SK-N-SH (cell line): ENCODE measurements around the gene MAP3K4. TPM values are rescaled to one million over a fixed set of nuclear protein-coding genes. Genes with fewer than 3 reads are reported as not detected.
A peak's percentile ranks its signal among the peaks of the same experiment; 100 is the strongest.

Source experiments
- CTCF ChIA-PET: fragments of 300-600, 350-600 bp; formaldehyde crosslinking; extraction: SDS; loops from one replicate; lab custom pipeline; 2021; lab: Yijun Ruan, JAX
- POLR2A ChIA-PET: fragments of 350-600 bp; sonication (Branson Sonifier 250); formaldehyde crosslinking; extraction: SDS; loops from one replicate; lab custom pipeline; 2020; ENCODE audit warnings: antibody characterized with exemption, inconsistent platforms; lab: Yijun Ruan, JAX
- DNase-seq: peaks from one replicate; pipeline ENCODE4 v3.0.0; 2012
- H2AFZ ChIP-seq: fragments of 200-600 bp; sonication (generic); 2 replicates; pipeline ENCODE4 v1.8.1; 2016; ENCODE audit warnings: antibody characterized with exemption, mild to moderate bottlenecking, low read depth
- H3F3A ChIP-seq: fragments of 200-600 bp; sonication (generic); replicated peaks from 2 replicates; pipeline ENCODE3; 2016; ENCODE audit warnings: antibody characterized with exemption, mild to moderate bottlenecking; ENCODE audit not compliant: insufficient read depth
- H3K27ac ChIP-seq, 2 experiments: fragments of 200-500 bp in 1 of 2; fragments of 200-600 bp in 1 of 2; sonication (Bioruptor generic) in 1 of 2; sonication (generic), shearing (Covaris generic) in 1 of 2; 2 replicates each; pipeline versions ENCODE4 v1.5.1 to v1.6.1; 2014 to 2016; ENCODE audit warnings: low read depth in 2 of 2, inconsistent platforms in 1 of 2, low read length in 1 of 2, mild to moderate bottlenecking in 1 of 2, mixed read lengths in 1 of 2
- H3K27me3 ChIP-seq: fragments of 200-600 bp; sonication (generic), shearing (Covaris generic); 2 replicates; pipeline ENCODE4 v1.6.1; 2016; ENCODE audit warnings: mixed run types; ENCODE audit not compliant: insufficient read depth
- H3K36me3 ChIP-seq, 2 experiments: fragments of 200-500 bp in 1 of 2; fragments of 200-600 bp in 1 of 2; sonication (Bioruptor generic) in 1 of 2; sonication (generic) in 1 of 2; replicated peaks in 1 of 2; 2 replicates each; pipeline versions ENCODE3 to v1.5.1; 2014 to 2016; ENCODE audit warnings: low read length in 1 of 2, mild to moderate bottlenecking in 1 of 2; ENCODE audit not compliant: insufficient read depth in 2 of 2, control insufficient read depth in 1 of 2
- H3K4me1 ChIP-seq, 2 experiments: fragments of 200-500 bp in 1 of 2; fragments of 200-600 bp in 1 of 2; sonication (Bioruptor generic) in 1 of 2; sonication (generic), shearing (Covaris generic) in 1 of 2; 2 replicates each; pipeline versions ENCODE4 v1.5.1 to v1.6.1; 2014 to 2016; ENCODE audit warnings: low read depth in 1 of 2, low read length in 1 of 2, mixed run types in 1 of 2; ENCODE audit not compliant: insufficient read depth in 2 of 2, control insufficient read depth in 1 of 2
- H3K4me2 ChIP-seq: fragments of 200-600 bp; sonication (generic), shearing (Covaris generic); 2 replicates; pipeline ENCODE4 v1.6.1; 2017; ENCODE audit warnings: mixed run types
- H3K4me3 ChIP-seq, 2 experiments: fragments of 200-500 bp in 1 of 2; fragments of 200-600 bp in 1 of 2; sonication (Bioruptor generic) in 1 of 2; sonication (generic), shearing (Covaris generic) in 1 of 2; 2 replicates each; pipeline versions ENCODE4 v1.5.1 to v1.8.1; 2014 to 2016; ENCODE audit warnings: low read depth in 2 of 2, inconsistent platforms in 1 of 2, low read length in 1 of 2, mild to moderate bottlenecking in 1 of 2, mixed read lengths in 1 of 2, moderate library complexity in 1 of 2
- H3K79me2 ChIP-seq: fragments of 200-600 bp; sonication (generic); 2 replicates; pipeline ENCODE4 v1.8.1; 2017; ENCODE audit warnings: mild to moderate bottlenecking; ENCODE audit not compliant: insufficient read depth
- H3K9ac ChIP-seq: fragments of 200-600 bp; sonication (generic); 2 replicates; pipeline ENCODE4 v1.6.1; 2017; ENCODE audit warnings: mixed run types
- H3K9me2 ChIP-seq: fragments of 200-600 bp; sonication (generic); 2 replicates; pipeline ENCODE4 v1.6.1; 2017; ENCODE audit warnings: mixed run types
- H3K9me3 ChIP-seq: fragments of 200-600 bp; sonication (generic); 2 replicates; pipeline ENCODE4 v1.6.1; 2017; ENCODE audit warnings: mixed run types, mild to moderate bottlenecking, moderate library complexity
- H4K20me1 ChIP-seq: fragments of 200-600 bp; sonication (generic); 2 replicates; pipeline ENCODE4 v1.6.1; 2017; ENCODE audit warnings: mild to moderate bottlenecking, mixed run types; ENCODE audit not compliant: insufficient read depth
- CHD2 ChIP-seq: fragments of 150-350 bp; IDR thresholded peaks from 2 replicates; pipeline ENCODE4 v1.6.1; 2018; ENCODE audit warnings: low read length; ENCODE audit not compliant: partially characterized antibody
- FOSL2 ChIP-seq: IDR thresholded peaks from 2 replicates; pipeline ENCODE4 v1.4.0; 2012; ENCODE audit warnings: low read depth, mild to moderate bottlenecking, moderate library complexity, borderline replicate concordance
- FOXJ3 ChIP-seq: sonication (generic); formaldehyde crosslinking; IDR thresholded peaks from 2 replicates; pipeline ENCODE4 v1.5.1; 2020; ENCODE audit warnings: mild to moderate bottlenecking, missing genetic modification reagents
- MAX ChIP-seq: IDR thresholded peaks from 2 replicates; pipeline ENCODE4 v1.4.0; 2012; ENCODE audit warnings: low read depth
- MEF2A ChIP-seq: IDR thresholded peaks from 2 replicates; pipeline ENCODE4 v1.4.0; 2012; ENCODE audit warnings: low read depth, borderline replicate concordance
- MXI1 ChIP-seq: IDR thresholded peaks from 2 replicates; pipeline ENCODE4 v1.6.1; 2012; ENCODE audit warnings: mild to moderate bottlenecking, low read depth, low read length, improper control_type of control experiment
- NFIC ChIP-seq: IDR thresholded peaks from 2 replicates; pipeline ENCODE4 v1.4.0; 2012; ENCODE audit warnings: borderline replicate concordance
- NRF1 ChIP-seq: IDR thresholded peaks from 2 replicates; pipeline ENCODE4 v1.6.1; 2012; ENCODE audit warnings: low read depth, mild to moderate bottlenecking, low read length
- PBX3 ChIP-seq: IDR thresholded peaks from 2 replicates; pipeline ENCODE4; 2012
- POLR2AphosphoS5 ChIP-seq: IDR thresholded peaks from 2 replicates; pipeline ENCODE4 v1.6.1; 2012; ENCODE audit warnings: low read depth, low read length
- RCOR1 ChIP-seq: fragments of 150-350 bp; IDR thresholded peaks from 2 replicates; pipeline ENCODE4 v1.6.1; 2017; ENCODE audit warnings: antibody characterized with exemption, low read length
- REST ChIP-seq: IDR thresholded peaks from 2 replicates; pipeline ENCODE4 v1.6.1; 2012; ENCODE audit warnings: mild to moderate bottlenecking, low read depth, low read length, moderate library complexity
- SIN3A ChIP-seq: IDR thresholded peaks from 2 replicates; pipeline ENCODE4 v1.6.1; 2012; ENCODE audit warnings: low read depth, mild to moderate bottlenecking, low read length, moderate library complexity, borderline replicate concordance
- SMC3 ChIP-seq: IDR thresholded peaks from 2 replicates; pipeline ENCODE4 v1.6.1; 2012; ENCODE audit warnings: low read depth, low read length, improper control_type of control experiment
- TAF1 ChIP-seq: IDR thresholded peaks from 2 replicates; pipeline ENCODE4 v1.6.1; 2012; ENCODE audit warnings: low read depth, mild to moderate bottlenecking, low read length, moderate library complexity, borderline replicate concordance
- TEAD4 ChIP-seq: IDR thresholded peaks from 2 replicates; pipeline ENCODE4 v1.4.0; 2012; ENCODE audit warnings: mild to moderate bottlenecking, borderline replicate concordance; ENCODE audit not compliant: insufficient read depth
- YY1 ChIP-seq: IDR thresholded peaks from 2 replicates; pipeline ENCODE4 v1.4.0; 2012; ENCODE audit warnings: low read depth, mild to moderate bottlenecking
- WGBS: methylation state at CpG from one replicate; pipeline ENCODE4 v1.1.6; 2017; ENCODE audit warnings: low lambda C conversion rate; 5-methylcytosine and 5-hydroxymethylcytosine counted together
- polyA plus RNA-seq, 3 experiments: library from polyadenylated mRNA; depleted of rRNA; stranded (reverse); fragments of >200 nt; gene quantifications; 2 replicates each; pipeline ENCODE4 v1.2.3, GENCODE V29; 2012
- TF ChIP-seq, protein P1 (sequence below): IDR thresholded peaks from 2 replicates; pipeline ENCODE4 v1.4.0; 2012; ENCODE audit warnings: low read depth, borderline replicate concordance

The MAP3K4 gene
- polyA plus RNA-seq, 1 of the 3 experiments (the other 2 are of a cell fraction) = 6.8 TPM

DNA sequence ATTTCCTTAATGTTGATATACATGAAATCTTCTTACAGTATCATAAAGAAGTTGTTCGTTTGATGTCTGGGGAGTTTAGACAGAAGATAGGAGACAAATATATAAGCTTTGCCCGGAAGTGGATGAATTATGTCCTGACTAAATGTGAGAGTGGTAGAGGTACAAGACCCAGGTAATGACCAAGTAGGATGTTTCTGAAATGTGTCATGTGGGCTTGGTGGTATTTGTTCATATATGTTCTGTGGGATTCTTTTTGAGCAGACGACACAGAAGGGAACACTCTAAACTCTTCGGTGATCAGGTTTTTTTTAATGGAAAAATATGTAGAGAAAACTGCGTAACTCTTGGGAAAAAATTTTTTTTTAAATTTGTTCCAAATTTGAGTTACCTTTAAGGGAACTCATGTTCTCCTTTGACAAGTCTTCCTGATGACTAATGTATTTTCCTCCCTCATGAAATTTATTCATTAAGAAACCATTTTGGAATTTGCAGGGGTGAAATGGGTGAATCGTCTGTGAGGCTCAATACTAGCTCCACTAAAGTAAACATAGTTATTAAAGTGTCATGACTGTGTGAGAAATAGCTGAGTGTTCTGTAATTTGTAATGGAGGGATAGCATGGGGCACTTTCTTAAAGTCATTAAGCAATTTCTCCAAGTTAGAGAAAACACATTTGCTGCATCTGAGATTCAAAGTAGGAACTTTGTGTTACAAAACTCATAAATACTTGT lies 100.6 kb downstream of the MAP3K4 start:
- no peaks in the 10 kb centered on the region for H3K27me3 ChIP-seq
- H3K9ac ChIP-seq = no peak overlapping the region
- CTCF ChIA-PET = interaction anchor here (1.0 to 1.8 kb wide), 3 partner anchors 9 to 282 kb away, joined by 3 to 9 read pairs (median 3); no protein-coding TSS in a partner anchor
- POLR2A ChIA-PET = no interaction called here
- H3K36me3 ChIP-seq = peaks cover 68 to 76% of the 10 kb centered on the region in 2 experiments
- no peaks in the 10 kb centered on the region for H3K9me3 ChIP-seq
- DNase-seq = no peak
- no peaks in the 10 kb centered on the region for H3K79me2 ChIP-seq
- no peak overlapping the region for H3K4me2 ChIP-seq
- H3K4me3 ChIP-seq = no peak overlapping the region
- H3F3A ChIP-seq = peaks cover 4% of the 10 kb centered on the region
- H3K9me2 ChIP-seq = no peaks in the 10 kb centered on the region
- H3K27ac ChIP-seq = no peak overlapping the region
- TF ChIP-seq CHD2 (no peak), RCOR1 (no peak), MAX (no peak), YY1 (no peak), PBX3 (no peak), POLR2AphosphoS5 (no peak), MEF2A (no peak), SMC3 (no peak), NRF1 (no peak), FOSL2 (no peak), SIN3A (no peak), NFIC (no peak), TAF1 (no peak)
- TF ChIP-seq, protein P1, sequence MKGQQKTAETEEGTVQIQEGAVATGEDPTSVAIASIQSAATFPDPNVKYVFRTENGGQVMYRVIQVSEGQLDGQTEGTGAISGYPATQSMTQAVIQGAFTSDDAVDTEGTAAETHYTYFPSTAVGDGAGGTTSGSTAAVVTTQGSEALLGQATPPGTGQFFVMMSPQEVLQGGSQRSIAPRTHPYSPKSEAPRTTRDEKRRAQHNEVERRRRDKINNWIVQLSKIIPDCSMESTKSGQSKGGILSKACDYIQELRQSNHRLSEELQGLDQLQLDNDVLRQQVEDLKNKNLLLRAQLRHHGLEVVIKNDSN = no peak
- H4K20me1 ChIP-seq = no peaks in the 10 kb centered on the region
- peaks cover 0 to 13% of the 10 kb centered on the region in 2 experiments; a peak in 1 of 4 replicates for H3K4me1 ChIP-seq
- no peak overlapping the region for H2AFZ ChIP-seq
- 86% methylated on average over 6 of the region's 6 CpGs for WGBS

GRCh38 chr6:161094955-161095354 lies 103.4 kb downstream of the MAP3K4 start:
- Histone ChIP-seq H3K4me2 (no peak overlapping the region), H3K4me1 (peaks cover 0 to 13% of the 10 kb centered on the region in 2 experiments; a peak in 1 of 4 replicates), H3K4me3 (no peak overlapping the region), H3K36me3 (peaks cover 47 to 73% of the 10 kb centered on the region in 2 experiments), H4K20me1 (no peaks in the 10 kb centered on the region), H3K79me2 (no peaks in the 10 kb centered on the region), H2AFZ (no peak overlapping the region), H3K27me3 (no peaks in the 10 kb centered on the region), H3K9ac (no peak overlapping the region), H3K27ac (no peak overlapping the region), H3K9me3 (no peaks in the 10 kb centered on the region), H3K9me2 (no peaks in the 10 kb centered on the region), H3F3A (peaks cover 4% of the 10 kb centered on the region)
- CTCF ChIA-PET = interaction anchor here (1.0 to 3.5 kb wide), 4 partner anchors 164 to 279 kb away, joined by 3 to 17 read pairs (median 4); no protein-coding TSS in a partner anchor
- 73% methylated on average over 5 of the region's 5 CpGs for WGBS
- no peak for DNase-seq
- POLR2A ChIA-PET = no interaction called here
- TF ChIP-seq NFIC (no peak), FOXJ3 (CRISPR knock-in tag) (no peak), TEAD4 (no peak), PBX3 (peak; percentile 45; the same call in 1 of the 2 replicates), REST (no peak), MXI1 (no peak), FOSL2 (peak; percentile 17; the same call in 1 of the 2 replicates)
